H9 (cell line): ENCODE measurements around the gene ACACA. TPM values are rescaled to one million over a fixed set of nuclear protein-coding genes. Genes with fewer than 3 reads are reported as not detected.
"Not testable (repeated sequence)": the region's sequence is repeated elsewhere in the genome, so short reads cannot be mapped to it uniquely, and the experiment has no call there.

Experiments used
- DNase-seq: peaks from one replicate; pipeline ENCODE4 v3.0.0-alpha.2; 2017
- H2AFZ ChIP-seq: one replicate; pipeline ENCODE4 v1.6.1; 2013; ENCODE audit warnings: mild to moderate bottlenecking, low read length, control low read depth, moderate library complexity
- H2AK5ac ChIP-seq: 2 replicates; pipeline ENCODE4 v1.6.1; 2013; ENCODE audit warnings: low read length, control low read depth, mixed read lengths; ENCODE audit not compliant: insufficient read length
- H2BK120ac ChIP-seq: one replicate; pipeline ENCODE4 v1.6.1; 2013; ENCODE audit warnings: low read depth, mild to moderate bottlenecking, low read length, control low read depth, inconsistent platforms; ENCODE audit not compliant: poor library complexity, severe bottlenecking
- H2BK12ac ChIP-seq: 2 replicates; pipeline ENCODE4 v1.6.1; 2013; ENCODE audit warnings: low read length, control low read depth, mixed read lengths, low read depth; ENCODE audit not compliant: insufficient read length
- H2BK15ac ChIP-seq: 2 replicates; pipeline ENCODE4 v1.6.1; 2013; ENCODE audit warnings: low read depth, low read length, control low read depth
- H2BK20ac ChIP-seq: one replicate; pipeline ENCODE4 v1.6.1; 2013; ENCODE audit warnings: low read depth, mild to moderate bottlenecking, low read length, control low read depth, inconsistent platforms; ENCODE audit not compliant: poor library complexity, severe bottlenecking
- H2BK5ac ChIP-seq: 2 replicates; pipeline ENCODE4 v1.6.1; 2013; ENCODE audit warnings: low read length, control low read depth, mixed read lengths; ENCODE audit not compliant: insufficient read length
- H3K14ac ChIP-seq: 2 replicates; pipeline ENCODE4 v1.6.1; 2013; ENCODE audit warnings: low read length, control low read depth; ENCODE audit not compliant: insufficient read depth
- H3K18ac ChIP-seq: 2 replicates; pipeline ENCODE4 v1.6.1; 2013; ENCODE audit warnings: low read depth, mild to moderate bottlenecking, mixed read lengths, low read length, control low read depth; ENCODE audit not compliant: insufficient read length
- H3K23ac ChIP-seq: 2 replicates; pipeline ENCODE4 v1.6.1; 2013; ENCODE audit warnings: low read length, control low read depth, mixed read lengths, low read depth; ENCODE audit not compliant: insufficient read length
- H3K23me2 ChIP-seq: 2 replicates; pipeline ENCODE4 v1.6.1; 2013; ENCODE audit warnings: low read depth, mild to moderate bottlenecking, mixed read lengths, low read length, control low read depth; ENCODE audit not compliant: insufficient read length, poor library complexity, severe bottlenecking
- H3K27ac ChIP-seq: 2 replicates; pipeline ENCODE4 v1.5.1; 2013; ENCODE audit warnings: low read length, control low read depth, mixed read lengths, low read depth; ENCODE audit not compliant: insufficient read length
- H3K27me3 ChIP-seq: 2 replicates; pipeline ENCODE4 v1.6.1; 2013; ENCODE audit warnings: low read length, control low read depth, inconsistent platforms; ENCODE audit not compliant: insufficient read depth
- H3K4ac ChIP-seq: 2 replicates; pipeline ENCODE4 v1.6.1; 2013; ENCODE audit warnings: low read depth, mild to moderate bottlenecking, control low read depth, inconsistent platforms, low read length, moderate library complexity
- H3K4me1 ChIP-seq: 2 replicates; pipeline ENCODE4 v1.6.1; 2013; ENCODE audit warnings: low read length, control low read depth, inconsistent platforms; ENCODE audit not compliant: insufficient read depth
- H3K4me2 ChIP-seq: 2 replicates; pipeline ENCODE4 v1.6.1; 2013; ENCODE audit warnings: low read length, control low read depth, mixed read lengths; ENCODE audit not compliant: insufficient read length, insufficient read depth
- H3K56ac ChIP-seq: 2 replicates; pipeline ENCODE4 v1.6.1; 2013; ENCODE audit warnings: low read depth, mild to moderate bottlenecking, mixed read lengths, low read length, control low read depth; ENCODE audit not compliant: insufficient read length
- H3K79me1 ChIP-seq: 2 replicates; pipeline ENCODE4 v1.6.1; 2013; ENCODE audit warnings: low read depth, mild to moderate bottlenecking, moderate library complexity, low read length, control low read depth, inconsistent platforms; ENCODE audit not compliant: insufficient read depth, poor library complexity, severe bottlenecking
- H3K79me2 ChIP-seq: 2 replicates; pipeline ENCODE4 v1.6.1; 2013; ENCODE audit warnings: low read length, control low read depth, inconsistent platforms; ENCODE audit not compliant: insufficient read depth
- H3K9ac ChIP-seq: 2 replicates; pipeline ENCODE4 v1.6.1; 2013; ENCODE audit warnings: low read length, control low read depth, mixed read lengths; ENCODE audit not compliant: insufficient read length; ENCODE audit errors: extremely low read depth
- H3K9me3 ChIP-seq: one replicate; pipeline ENCODE4 v1.6.1; 2013; ENCODE audit warnings: low read depth, low read length, inconsistent platforms; ENCODE audit not compliant: control insufficient read depth
- H3T11ph ChIP-seq: one replicate; pipeline ENCODE4 v1.6.1; 2013; ENCODE audit warnings: mild to moderate bottlenecking, low read length, control low read depth, inconsistent platforms
- H4K20me1 ChIP-seq: one replicate; pipeline ENCODE4 v1.6.1; 2013; ENCODE audit not compliant: control insufficient read depth, insufficient read length, insufficient read depth
- H4K5ac ChIP-seq: 2 replicates; pipeline ENCODE4 v1.6.1; 2013; ENCODE audit warnings: low read depth, mild to moderate bottlenecking, mixed read lengths, low read length, control low read depth; ENCODE audit not compliant: insufficient read length
- H4K8ac ChIP-seq: replicated peaks from 2 replicates; pipeline ENCODE4 v1.6.1; 2013; ENCODE audit warnings: low read length, control low read depth, mixed read lengths, low read depth; ENCODE audit not compliant: insufficient read length
- H4K91ac ChIP-seq: 2 replicates; pipeline ENCODE4 v1.6.1; 2013; ENCODE audit warnings: low read depth, mild to moderate bottlenecking, moderate library complexity, mixed read lengths, low read length, control low read depth; ENCODE audit not compliant: insufficient read length
- H3K27ac Mint-ChIP-seq, 3 experiments: 2 replicates in 2 of 3; 3 replicates in 1 of 3; pipeline ENCODE4 v1.8.0; 2020 to 2021; ENCODE audit warnings: mixed read lengths in 3 of 3, mild to moderate bottlenecking in 1 of 3, moderate library complexity in 1 of 3
- H3K27me3 Mint-ChIP-seq: 2 replicates; pipeline ENCODE4 v1.8.0; 2021; ENCODE audit warnings: low read depth, mild to moderate bottlenecking, moderate library complexity, mixed read lengths
- H3K36me3 Mint-ChIP-seq, 3 experiments: 2 replicates in 2 of 3; 3 replicates in 1 of 3; pipeline ENCODE4 v1.8.0; 2020 to 2021; ENCODE audit warnings: low read depth in 3 of 3, mixed read lengths in 3 of 3; ENCODE audit not compliant: insufficient read depth in 1 of 3
- H3K4me1 Mint-ChIP-seq, 2 experiments: 2 replicates each; pipeline ENCODE4 v1.8.0; 2020; ENCODE audit warnings: mixed read lengths in 2 of 2
- H3K4me3 Mint-ChIP-seq, 2 experiments: 2 replicates in 1 of 2; 3 replicates in 1 of 2; pipeline ENCODE4 v1.8.0; 2020 to 2021; ENCODE audit warnings: mild to moderate bottlenecking in 2 of 2, mixed read lengths in 2 of 2, moderate library complexity in 1 of 2
- H3K9me3 Mint-ChIP-seq, 2 experiments: 2 replicates in 1 of 2; 3 replicates in 1 of 2; pipeline ENCODE4 v1.8.0; 2020; ENCODE audit warnings: mild to moderate bottlenecking in 2 of 2, mixed read lengths in 2 of 2, moderate library complexity in 1 of 2
- CTCF ChIP-seq: fragments of 200-600 bp; sonication (generic); conservative IDR thresholded peaks from 3 replicates; pipeline ENCODE4 v1.8.0; 2021; ENCODE audit warnings: antibody characterized with exemption, mild to moderate bottlenecking
- WGBS: extraction: QIAGEN DNeasy Blood & Tissue Kit; methylation state at CpG from one replicate; pipeline ENCODE4 v1.1.7; 2013; ENCODE audit warnings: missing lambda C conversion rate, low lambda C conversion rate, mixed read lengths; ENCODE audit not compliant: insufficient read length; ENCODE audit errors: extremely low coverage; 5-methylcytosine and 5-hydroxymethylcytosine counted together
- total RNA-seq: library from RNA; stranded (reverse); gene quantifications from 2 replicates; pipeline ENCODE4 v1.2.1, GENCODE V29; 2021

ACACA gene
- total RNA-seq, 1 experiment from 2014 or later = 135 TPM

GRCh38 chr17:37410357-37410756, 3.7 kb upstream of the ACACA start:
- Histone ChIP-seq H3K27ac (no peak overlapping the region), H3T11ph (no peak overlapping the region), H3K9ac (no peak overlapping the region), H3K4me1 (no peaks in the 10 kb centered on the region), H4K20me1 (no peaks in the 10 kb centered on the region), H3K79me1 (no peaks in the 10 kb centered on the region), H3K23me2 (peaks cover 12% of the 10 kb centered on the region), H2AK5ac (no peak overlapping the region), H4K5ac (no peak overlapping the region), H3K4ac (no peak overlapping the region), H3K23ac (no peak overlapping the region), H3K14ac (no peak overlapping the region), H2BK120ac (no peak overlapping the region), H3K4me2 (no peak overlapping the region), H3K79me2 (no peaks in the 10 kb centered on the region), H2BK15ac (no peak overlapping the region), H2AFZ (no peak overlapping the region), H4K91ac (no peak overlapping the region), H3K18ac (no peak overlapping the region), H2BK5ac (no peak overlapping the region), H3K9me3 (no peaks in the 10 kb centered on the region), H2BK12ac (no peak overlapping the region), H3K27me3 (peaks cover 3% of the 10 kb centered on the region; the same call in 1 of the 2 replicates), H2BK20ac (no peak overlapping the region), H3K56ac (no peak overlapping the region), H4K8ac (no peak overlapping the region)
- peaks cover 25 to 60% (median 52%) of the 10 kb centered on the region in 3 experiments; a peak in 6 of 7 replicates for H3K36me3 Mint-ChIP-seq
- WGBS = 100% methylated on average over 1 of the region's 3 CpGs
- H3K27ac Mint-ChIP-seq = no peak overlapping the region
- no peak for DNase-seq
- H3K4me1 Mint-ChIP-seq = peaks cover 11 to 15% of the 10 kb centered on the region in 2 experiments
- H3K27me3 Mint-ChIP-seq = no peaks in the 10 kb centered on the region
- H3K4me3 Mint-ChIP-seq = no peak overlapping the region
- no peak for TF ChIP-seq CTCF
- no peaks in the 10 kb centered on the region for H3K9me3 Mint-ChIP-seq

- not testable (repeated sequence) for H3K18ac ChIP-seq, H3K27me3 Mint-ChIP-seq, H3K9ac ChIP-seq, H2BK12ac ChIP-seq, H4K5ac ChIP-seq, H3K9me3 Mint-ChIP-seq, H3K4me1 ChIP-seq, H3K23ac ChIP-seq, H3K27ac ChIP-seq, H4K20me1 ChIP-seq, H4K8ac ChIP-seq, H3K9me3 ChIP-seq, H3K14ac ChIP-seq, H2AK5ac ChIP-seq, DNase-seq, H3K56ac ChIP-seq, H2BK5ac ChIP-seq, H3K79me1 ChIP-seq, H3K27me3 ChIP-seq, H2BK20ac ChIP-seq, H4K91ac ChIP-seq, H2AFZ ChIP-seq, H3K4ac ChIP-seq, H3K79me2 ChIP-seq, H3K4me2 ChIP-seq, H2BK120ac ChIP-seq, H2BK15ac ChIP-seq, H3T11ph ChIP-seq
- H3K23me2 ChIP-seq = peaks cover 12% of the 10 kb centered on the region
- peaks cover 21 to 23% of the 10 kb centered on the region in 2 experiments for H3K4me1 Mint-ChIP-seq
- H3K36me3 Mint-ChIP-seq = peaks cover 10 to 47% (median 44%) of the 10 kb centered on the region in 3 experiments
- H3K27ac Mint-ChIP-seq = peak overlapping the region in 2 of 3 experiments; percentile 54 to 55; a peak in 1 of 7 replicates
- H3K4me3 Mint-ChIP-seq = peak overlapping the region; percentile 83
- no CpG with 5 or more reads among the region's 13 CpGs for WGBS
Observed at GRCh38 chr17:37408145-37408479, 1.5 kb upstream of the ACACA start.
